SK-N-MC (cell line): ENCODE measurements around the gene IMMP2L.

Experiments used
- EZH2 ChIP-seq: fragments of 200-600 bp; sonication (generic); IDR thresholded peaks from one replicate; pipeline ENCODE4 v1.6.1; 2017; ENCODE audit warnings: antibody characterized with exemption
- FOXP2 ChIP-seq: optimal IDR thresholded peaks from 2 replicates; pipeline ENCODE3; 2011; ENCODE audit warnings: mild to moderate bottlenecking, moderate library complexity; ENCODE audit not compliant: insufficient read depth; ENCODE audit errors: extremely low read length, control extremely low read depth
- POLR2AphosphoS5 ChIP-seq: IDR thresholded peaks from 2 replicates; pipeline ENCODE4 v1.6.1; 2012; ENCODE audit warnings: mild to moderate bottlenecking, low read depth, low read length, borderline replicate concordance

DNA sequence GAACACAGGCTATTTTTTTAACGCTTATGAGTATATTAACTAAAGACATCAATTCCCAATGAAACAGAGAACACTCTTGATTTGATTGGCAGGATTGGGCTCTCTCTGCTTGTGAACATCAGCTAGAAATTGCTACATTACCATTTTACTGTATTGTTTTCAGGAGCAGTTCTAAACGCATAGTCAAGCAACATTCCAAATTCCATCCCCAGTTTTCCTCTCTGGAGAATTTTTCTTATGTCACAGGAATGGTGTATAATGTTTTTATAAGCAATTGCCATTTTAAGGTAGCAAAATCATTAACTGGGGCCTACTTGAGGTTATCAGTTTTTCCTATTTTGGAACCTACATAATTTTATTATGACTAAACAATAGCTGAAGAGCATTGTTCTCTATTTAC is 748.3 kb downstream of the IMMP2L start:
- TF ChIP-seq POLR2AphosphoS5 (no peak), EZH2 (no peak), FOXP2 (no peak)
